Stimulated activated CD4-positive, alpha-beta T cell treated with anti-CD3 and anti-CD28 coated beads, Interleukin-1b, Interleukin-23, amount 100 ng/mL, for 4 hours (primary cell): ENCODE data around the gene LCMT2.

Experiments
- DNase-seq, 2 donors: peaks; one replicate each; pipeline ENCODE4 v3.0.0-alpha.2; 2020; ENCODE audit warnings: low read depth in 2 of 2

Gene LCMT2

DNA sequence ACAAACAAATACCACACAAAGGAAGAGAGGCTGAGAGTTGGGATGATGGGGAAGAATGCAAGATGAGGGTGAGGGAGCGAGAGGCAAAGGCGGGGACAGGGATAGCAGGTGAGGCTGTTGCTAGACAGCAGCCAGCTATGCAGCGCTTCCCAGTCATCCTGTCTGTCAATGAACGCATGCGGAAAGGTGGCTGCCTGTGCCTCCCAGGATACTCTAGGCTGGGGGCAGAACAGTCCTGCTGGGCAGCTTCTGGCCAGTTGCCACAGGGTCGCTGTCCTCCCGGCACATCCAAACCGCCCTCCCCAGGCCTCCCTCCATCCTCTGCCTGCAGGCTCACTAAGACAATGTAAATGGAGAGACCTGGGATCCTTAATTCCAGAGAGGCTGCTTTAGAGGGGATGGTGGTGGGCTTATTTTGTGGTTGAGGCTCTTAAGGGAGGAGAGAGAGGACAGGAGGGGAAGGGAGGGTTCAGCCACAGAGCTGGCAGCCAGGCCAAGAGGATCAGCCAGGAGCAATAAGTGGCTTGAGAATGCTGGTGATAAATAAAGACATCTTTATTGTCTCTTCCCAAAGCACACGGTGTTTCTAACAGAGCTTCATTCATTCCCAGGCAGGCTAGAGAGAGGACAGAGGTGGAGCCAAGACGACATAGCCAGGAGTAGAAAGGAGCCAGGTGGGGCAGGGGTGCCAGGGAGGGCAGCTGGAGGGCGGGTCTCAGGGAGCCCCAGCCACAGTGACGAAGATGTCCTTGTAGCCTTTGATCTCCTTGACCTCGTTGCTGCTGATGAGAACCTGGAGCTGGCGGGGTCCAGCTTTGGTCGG lies 54.4 kb downstream of the LCMT2 start:
- DNase-seq: no peak

DNA sequence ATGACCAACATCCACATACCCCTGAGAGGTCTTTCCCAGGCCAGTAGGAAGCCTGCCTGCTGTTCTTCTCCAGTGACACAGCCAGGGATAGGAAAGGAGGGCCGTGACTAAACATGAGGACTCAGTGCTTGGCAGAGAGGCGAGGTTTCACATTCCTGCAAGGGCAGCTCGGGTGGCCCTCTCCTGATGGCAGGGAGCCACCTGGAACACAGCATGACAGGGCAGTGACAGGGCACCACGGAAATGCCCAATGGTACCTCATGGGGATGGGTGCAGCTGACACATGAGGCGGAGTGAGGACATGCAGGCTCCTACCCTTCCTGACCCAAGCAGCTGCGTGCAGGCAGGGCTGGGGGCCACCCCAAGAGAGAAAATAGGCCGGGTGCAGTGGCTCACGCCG lies 56.2 kb downstream of the LCMT2 start:
- no peak for DNase-seq
